Fibroblast of gingiva (primary cell): ENCODE data around the gene ADAMTS9.
A peak's percentile ranks its signal among the peaks of the same experiment; 100 is the strongest.

ENCODE experiments used
- DNase-seq: peaks from one replicate; pipeline ENCODE4 v3.0.0-alpha.2; 2011; ENCODE audit warnings: low read depth

ADAMTS9 gene

DNA sequence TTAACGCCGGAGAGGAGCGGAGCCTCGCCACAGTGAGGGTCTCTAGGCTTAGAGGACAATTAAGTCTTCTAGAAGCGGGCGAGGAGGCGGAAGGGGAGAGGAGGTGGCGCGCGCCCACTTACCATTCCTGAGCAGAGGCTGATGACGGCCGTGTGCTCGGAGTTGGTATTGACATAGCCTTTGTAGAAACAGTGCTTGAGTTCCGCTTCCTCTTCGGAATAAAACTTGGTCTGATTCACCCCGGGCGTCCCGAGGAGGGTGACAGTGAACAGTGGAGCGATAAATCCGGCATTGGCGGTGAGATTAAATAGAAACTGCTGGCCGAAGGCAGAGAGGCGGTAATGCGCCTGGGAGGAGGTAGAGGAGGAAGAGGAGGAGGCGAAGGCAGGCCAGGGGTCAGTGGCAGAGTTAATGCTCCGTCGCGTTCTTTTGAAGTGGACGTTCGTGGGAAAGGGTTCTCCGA lies 1.3 kb downstream of the ADAMTS9 start:
- no peak for DNase-seq

DNA sequence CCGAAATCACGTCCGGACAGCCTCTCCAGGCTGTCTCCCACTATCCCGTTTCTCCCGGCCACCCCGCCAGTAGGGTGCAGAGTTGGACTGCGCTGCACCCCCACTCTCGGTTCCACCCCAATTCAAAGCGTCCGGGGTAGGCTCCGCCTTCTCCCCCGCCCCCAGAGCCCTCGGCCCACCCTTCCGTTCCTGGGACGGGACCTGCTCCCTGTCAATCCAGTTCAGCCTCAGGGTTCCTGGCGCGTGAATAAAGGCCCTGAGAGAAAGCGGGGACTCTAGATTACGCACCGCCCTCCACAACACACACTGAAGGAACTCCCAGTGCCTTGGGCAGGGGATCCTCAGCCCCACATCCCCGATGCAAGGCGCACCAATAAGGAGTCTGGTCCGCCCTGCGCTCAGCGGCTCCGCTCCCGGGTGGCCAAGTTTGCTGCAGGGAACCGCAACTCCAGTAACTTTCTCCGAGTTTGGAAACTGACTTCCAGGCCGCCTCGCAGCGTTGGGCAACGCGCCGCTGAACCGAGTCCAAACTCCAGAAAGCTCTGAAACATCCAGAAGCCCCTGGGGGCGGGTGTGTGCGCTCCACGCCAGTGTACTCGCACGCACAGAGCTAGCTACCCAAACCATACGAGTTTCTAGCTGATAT lies 1.9 kb downstream of the ADAMTS9 start:
- DNase-seq, result peak; percentile 93

DNA sequence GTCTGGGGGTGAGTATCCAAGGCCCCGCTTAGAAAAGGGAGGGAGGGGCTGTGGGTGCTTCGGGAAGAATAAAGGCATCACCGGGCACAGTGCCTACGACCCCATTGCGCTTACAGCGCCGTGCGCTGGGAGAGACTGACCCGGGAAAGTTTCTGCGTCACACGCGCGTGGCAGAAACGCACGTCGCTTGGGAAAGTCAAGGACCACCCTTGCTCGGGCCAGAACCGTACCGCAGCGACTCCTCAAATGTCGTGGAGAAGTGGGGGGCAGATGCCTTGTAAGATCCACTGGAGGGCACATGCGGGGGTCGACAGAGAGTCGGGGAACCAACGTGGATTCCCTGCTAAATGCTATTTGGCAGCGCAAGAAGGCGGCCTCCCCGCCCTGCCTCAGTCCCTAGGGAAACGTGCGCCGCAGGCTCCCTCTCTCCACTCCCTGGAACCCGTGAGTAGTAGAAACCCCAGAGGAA lies 2.4 kb downstream of the ADAMTS9 start:
- DNase-seq, result peak; percentile 65

DNA sequence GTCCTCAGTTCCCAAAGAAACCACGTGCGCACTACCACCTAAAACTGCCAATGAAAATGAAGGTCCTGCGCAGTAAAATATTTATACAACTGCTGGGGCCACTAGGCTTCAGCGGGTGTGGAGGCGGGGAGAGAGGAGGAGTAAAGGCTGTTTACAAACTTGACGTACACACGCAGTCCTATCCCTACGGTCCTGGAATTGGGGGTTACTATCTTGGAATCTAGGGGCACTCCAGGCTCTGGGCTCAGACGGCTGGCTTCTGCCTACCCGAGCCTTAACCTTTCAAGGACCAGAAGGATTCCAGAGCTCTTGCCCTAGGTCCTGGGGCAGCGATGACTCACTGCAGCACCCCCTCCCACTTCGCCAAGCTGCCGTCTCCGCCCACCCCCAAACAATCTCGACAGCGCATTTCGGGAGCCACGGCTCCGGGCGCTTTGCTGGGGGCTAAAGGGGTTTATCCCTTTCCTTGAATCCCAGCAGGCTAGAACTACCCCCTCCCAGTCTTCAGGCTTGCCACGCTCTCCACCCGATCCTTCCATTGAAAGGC lies 3.0 kb downstream of the ADAMTS9 start:
- peak; percentile 46 for DNase-seq

DNA sequence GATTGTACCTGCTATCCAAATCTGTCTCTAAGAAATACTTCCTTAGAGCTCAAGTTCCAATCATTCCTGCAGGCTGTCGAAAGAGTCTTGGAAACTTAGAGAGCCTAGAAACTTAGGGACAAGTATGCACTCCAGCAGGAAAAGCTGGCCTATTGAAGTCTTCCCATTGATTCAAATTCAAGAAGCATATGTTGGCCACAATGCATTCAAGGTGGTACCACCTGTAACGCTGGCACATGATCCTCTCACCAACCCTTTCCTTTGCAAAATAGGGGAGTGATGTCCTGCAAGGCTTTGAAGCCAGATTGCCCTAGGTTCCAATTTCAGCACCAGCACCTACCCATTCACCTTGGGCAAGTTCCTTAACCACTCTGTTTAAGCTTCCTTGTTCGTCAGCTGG lies 6.0 kb downstream of the ADAMTS9 start:
- no peak for DNase-seq

DNA sequence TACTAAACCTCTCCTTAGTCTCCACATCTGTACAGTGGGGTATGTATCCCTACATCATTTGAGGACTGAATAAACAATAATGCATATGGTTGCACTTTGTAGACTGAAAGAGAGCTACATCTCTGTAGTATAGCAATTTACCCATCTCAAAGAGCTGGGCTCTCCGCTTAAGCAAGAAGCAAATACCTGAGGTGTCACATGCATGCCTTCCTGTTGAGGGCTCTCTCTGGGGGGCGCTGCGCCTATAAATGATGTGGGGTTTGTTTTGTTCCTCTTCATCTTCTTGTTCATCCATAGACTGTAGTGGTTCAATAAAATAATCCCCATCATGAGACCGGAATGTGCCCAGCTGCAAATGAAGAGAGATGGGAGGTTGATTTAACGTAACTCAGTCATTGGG lies 6.8 kb downstream of the ADAMTS9 start:
- DNase-seq, result no peak

DNA sequence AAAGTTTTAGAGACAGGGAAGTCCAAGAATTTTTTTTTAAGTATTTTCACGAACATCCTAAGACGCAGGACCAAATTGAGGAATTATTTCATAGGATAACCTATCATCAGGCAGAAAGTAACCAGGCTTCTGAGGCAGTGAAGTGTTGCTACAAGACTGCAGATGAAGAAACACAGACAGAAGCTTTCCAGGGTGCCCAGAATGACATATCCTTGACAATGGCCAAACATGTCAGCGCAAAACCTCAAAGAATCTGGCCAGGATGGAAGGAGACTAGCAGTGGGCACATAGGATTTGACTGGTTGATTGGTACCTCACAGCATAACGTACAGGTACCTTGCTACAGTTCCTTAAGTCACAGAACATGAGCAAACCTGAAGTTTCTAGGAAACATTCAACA lies 7.5 kb downstream of the ADAMTS9 start:
- no peak for DNase-seq

DNA sequence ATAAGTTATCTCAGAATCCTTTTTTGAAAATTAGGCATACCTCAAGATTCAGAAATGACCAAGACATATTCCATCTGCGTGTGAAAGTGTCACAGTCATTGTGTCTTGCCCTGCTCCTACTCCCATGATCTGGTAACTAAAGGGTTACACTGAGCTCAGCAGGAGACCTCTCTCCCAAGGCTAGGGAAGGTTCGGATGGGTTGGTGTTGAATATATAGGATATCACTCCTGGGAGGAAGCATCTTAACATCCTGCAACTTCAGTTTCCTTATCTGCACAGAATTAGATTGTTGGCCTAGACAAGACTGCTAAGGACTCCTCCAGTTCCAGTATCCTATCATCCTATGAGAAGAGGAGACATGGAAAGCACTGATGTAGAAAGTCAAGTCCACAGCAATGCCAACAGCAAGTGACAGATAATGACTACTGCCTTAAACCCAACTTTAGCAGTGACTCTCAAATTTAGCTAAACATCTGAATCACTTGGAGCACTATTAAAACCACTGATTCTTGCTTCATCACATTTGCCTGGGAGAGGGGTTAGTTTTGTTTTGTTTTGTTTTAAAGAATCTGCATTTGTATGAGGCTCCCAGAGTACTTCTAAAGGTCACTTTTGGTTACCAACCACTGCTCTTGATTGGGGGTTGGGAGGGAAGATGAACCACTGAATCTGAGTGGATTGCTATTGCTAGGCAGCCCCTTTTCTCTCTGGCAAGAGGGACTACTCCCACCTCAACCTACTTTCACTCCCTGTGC lies 9.7 kb downstream of the ADAMTS9 start:
- DNase-seq, result no peak

DNA sequence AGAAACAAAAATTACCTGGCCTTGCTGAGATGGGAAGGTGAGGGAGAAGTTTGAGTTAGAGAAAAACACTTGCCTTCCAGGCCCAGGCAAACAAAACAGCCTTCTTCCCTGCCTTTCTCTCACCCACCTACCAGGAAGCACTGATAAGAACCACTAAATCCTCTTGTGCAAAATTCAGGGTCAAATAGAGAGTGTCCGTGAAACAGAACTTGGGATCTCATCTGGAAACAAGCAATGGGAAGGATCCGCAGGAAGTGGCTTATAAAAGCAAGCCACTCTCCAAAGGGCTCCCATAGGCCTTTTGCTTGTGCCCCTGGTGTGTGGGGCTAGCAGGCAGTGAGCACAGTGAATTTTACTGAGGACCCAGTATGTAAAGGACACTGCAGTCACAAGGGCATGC lies 11.0 kb downstream of the ADAMTS9 start:
- no peak for DNase-seq

DNA sequence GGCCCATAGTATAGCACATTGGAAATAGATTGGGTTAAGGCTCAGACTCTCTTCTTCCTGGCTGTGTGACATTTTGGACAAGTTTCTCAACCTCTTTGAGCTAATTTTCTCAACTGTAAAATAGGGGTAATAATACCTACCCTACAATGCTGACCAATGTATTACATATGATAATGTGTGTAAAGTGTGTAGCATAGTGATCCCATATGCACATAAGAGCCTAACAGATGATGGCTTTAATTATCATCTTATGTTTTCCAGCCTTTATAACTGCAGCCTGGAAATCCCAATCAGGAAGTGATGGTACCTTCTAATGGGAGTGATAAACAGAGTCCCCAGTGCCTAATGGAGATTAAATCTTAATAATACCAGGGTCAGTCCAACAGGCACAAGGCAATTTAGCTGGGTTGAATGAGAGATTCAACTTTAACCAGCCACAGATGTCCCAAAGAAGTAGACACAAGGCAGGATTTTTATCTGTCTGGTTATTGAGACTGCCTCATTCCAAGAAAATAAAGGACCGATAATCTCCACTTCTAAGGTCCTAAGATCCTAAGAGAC lies 12.0 kb downstream of the ADAMTS9 start:
- DNase-seq, result no peak

DNA sequence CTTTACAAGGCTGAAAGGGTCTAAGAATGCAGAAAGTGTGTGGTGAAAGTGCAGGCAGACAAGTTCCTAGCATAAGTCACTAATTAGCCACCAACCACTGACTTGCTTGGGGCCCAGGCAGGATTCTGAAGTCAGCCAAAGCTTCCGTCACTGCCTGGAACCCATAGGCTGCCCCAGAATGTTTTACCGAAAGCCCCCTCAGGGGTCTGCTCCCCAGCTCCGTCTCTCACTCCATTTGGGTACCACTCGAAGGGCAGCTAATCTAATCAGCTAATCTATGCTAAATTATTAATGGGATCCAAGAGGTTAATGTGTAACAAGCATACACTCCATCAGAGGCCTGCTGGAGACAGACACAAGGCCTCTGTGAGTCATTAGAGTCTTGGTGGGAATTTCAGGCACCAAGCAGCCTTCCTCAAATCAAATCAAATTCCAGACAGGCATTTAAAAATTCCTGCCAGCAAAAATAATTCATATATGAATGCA lies 13.2 kb downstream of the ADAMTS9 start:
- no peak for DNase-seq

DNA sequence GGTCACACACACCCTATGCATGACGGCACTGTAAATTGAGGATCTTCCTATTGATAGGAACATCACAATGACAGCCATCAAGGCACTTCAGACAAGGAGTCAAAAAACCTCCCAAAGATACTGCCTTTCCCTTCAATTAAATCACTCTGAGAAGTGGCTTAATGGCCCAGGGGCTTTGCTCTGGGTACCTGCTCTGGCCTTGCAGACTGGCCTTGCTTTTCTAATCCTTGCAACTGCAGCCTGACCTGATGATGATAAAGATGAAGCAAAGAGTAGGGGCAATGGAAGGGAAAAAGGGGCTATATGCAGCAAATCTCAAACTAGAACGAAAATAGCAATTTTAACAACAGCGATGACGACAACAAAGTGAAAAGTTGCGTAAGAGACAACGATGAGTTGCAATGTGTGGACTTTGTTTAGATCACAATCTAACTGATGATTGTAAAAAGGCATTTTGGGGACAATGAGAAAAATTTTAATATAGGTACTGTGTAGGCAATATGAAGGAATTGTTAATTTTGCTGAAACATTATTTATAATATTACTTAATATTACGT lies 14.6 kb downstream of the ADAMTS9 start:
- DNase-seq, result no peak

DNA sequence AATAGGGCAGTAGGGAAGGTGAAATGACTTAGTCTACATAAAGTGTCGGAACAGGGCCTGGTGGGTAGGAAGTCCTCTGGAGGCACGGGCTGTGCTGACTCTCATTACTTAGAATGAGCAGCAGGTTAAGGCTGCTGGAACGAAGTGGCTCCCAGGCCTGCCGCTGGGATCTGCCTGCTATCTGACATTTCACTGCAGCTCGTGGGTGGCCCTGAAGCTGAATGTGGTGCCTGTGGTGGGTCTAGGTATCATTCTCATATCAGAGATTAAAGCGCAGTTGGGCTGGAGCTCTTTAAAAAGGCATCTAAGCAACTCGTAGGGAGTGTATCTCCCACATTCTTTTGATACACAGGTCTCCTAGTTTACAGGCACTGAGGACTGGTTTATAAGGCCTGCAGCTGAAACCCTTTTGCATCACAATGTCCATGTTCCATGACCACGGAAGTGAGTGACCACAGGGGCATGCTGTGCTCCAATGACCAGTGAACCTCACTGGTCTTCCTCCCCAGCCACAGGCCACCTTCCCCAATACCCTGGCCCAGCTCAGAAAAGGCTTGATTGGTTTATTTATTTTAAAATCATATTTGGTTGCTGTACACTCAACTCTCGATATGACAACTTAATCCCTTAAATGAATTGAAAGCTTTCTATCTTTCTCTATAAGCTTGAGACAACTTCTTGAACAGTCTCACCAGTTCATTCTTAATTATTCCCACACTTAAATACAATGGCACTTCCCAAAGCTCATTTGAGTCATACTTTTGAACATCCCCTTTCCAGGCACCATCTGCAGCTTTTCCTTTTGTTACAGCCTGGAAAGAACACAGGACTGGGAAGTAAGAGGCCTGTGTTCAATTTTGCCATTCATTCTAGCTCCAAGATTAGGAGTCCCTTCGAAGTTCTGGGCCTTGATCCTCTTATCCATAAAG lies 19.0 kb downstream of the ADAMTS9 start:
- DNase-seq, result no peak

DNA sequence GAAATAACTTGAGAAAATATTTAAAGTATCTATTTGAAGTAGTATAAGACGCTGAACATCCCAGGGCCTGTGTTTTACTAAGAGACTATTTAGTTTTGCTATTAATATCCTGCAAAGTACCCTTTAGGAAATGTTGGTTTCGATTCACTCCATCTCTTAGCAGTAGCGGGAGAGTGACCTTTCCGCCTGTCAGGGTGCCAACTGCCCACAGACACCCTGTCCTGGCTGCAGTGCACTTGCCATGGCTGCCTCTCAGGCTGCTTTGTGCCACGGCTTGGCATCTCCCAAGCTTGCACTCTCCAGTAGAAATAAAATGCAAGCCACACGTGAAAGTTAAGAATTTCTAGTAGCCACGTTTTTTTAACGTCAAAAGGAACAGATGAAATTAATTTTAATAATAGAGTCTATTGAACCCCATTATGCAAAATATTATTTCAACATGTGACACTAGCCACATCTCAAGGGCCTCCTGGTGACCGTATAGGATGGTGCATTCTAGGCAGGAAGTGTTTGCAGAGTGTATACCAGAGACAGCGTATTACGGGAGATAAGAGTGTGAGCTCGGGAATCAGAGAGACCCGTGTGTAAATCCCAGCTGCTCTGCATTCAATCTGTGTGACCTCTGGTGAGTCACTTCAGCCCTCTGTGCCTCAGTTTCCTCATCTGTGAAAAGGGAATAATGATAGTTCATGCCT lies 19.8 kb downstream of the ADAMTS9 start:
- DNase-seq, result no peak

DNA sequence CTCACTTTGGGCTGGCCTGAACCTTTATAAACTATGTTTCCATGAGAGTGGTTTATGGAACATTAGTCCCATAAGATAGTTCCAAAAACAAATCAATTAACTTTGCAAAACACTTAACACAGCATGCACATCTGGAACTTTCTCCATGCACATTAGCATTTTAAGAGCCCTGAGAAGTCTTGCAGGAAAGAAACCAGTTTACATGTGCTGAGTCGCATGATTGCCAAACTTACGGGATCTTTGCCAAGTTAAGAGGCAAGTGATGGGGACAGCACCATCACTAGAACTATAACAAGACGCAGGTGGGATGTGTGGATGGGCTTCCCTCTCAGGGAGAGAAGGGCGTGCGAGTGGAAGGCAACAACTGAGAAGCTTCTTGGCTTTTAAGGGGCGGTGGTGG lies 20.7 kb downstream of the ADAMTS9 start:
- DNase-seq, result peak; percentile 34

DNA sequence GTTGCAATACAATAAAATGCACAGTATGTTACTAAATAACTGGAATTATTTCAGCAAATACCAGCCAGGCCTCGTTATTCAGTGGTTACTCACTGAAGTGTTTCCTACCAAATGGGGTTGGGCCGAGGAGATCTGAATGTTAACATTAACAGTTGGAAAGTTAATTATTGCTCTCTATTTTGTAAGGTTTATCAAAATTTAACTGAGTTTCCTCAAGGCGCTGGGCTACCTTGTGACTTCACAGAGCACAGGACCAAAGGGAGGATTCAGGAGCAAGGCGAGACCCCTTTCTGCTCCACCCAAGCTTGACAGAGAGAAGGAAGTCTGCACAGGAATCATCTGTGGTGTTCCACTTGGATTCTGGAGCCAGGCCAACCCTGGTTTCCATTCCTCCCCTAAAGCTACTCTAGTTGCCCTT lies 21.6 kb downstream of the ADAMTS9 start:
- peak; percentile 48 for DNase-seq

DNA sequence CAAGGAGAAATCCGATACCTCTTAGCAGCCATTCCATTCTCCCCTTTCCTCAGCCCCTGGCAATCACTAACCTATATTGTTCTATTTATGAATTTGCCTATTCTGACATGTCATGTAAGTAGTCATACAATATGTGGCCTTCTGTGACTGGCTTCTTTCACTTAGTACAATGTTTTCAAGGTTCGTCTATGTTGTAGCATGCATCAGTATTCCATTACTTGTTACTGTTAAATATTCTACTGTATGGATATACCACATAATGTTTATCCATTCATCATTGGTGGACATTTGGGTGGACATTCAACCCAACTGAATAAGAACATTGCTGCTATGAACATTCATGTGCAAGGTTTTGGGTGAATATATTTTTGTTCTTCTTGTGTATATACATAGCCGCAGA lies 23.4 kb downstream of the ADAMTS9 start:
- DNase-seq, result no peak

DNA sequence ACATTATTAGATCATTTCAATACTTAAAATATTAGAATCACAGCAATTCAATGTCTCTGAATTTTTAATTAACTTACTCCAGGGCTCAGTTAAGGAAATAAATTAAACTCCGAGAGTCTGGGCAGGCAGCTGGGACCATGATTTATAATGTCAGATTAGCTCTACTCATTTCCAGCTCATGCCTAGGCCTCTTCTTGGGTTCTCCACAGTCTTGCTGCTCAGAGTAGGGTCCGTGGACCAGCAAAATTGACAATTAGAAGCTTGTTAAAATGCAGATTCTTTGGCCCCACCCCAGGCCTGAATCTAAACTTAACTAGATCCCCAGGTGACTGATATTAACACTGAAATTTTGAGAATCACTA lies 28.2 kb downstream of the ADAMTS9 start:
- DNase-seq, result no peak

DNA sequence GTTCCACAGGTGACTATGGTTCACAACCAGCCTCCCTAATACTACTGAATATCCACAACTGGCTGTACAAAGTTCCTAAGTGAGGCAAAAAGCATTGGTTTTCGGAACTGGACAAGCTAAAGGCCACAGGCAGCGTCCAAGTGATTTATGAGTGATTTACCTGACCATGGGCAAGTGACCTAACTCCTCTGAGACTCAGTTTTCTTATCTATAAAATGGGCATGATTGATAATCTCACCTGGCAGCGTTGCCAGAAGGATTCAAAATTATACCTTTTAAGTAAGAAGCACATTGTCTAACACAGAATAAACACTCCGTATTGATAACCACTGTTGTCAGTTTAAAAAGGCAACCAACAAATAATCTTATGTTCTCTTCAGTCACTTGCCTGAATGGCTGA lies 29.8 kb downstream of the ADAMTS9 start:
- DNase-seq, result no peak

DNA sequence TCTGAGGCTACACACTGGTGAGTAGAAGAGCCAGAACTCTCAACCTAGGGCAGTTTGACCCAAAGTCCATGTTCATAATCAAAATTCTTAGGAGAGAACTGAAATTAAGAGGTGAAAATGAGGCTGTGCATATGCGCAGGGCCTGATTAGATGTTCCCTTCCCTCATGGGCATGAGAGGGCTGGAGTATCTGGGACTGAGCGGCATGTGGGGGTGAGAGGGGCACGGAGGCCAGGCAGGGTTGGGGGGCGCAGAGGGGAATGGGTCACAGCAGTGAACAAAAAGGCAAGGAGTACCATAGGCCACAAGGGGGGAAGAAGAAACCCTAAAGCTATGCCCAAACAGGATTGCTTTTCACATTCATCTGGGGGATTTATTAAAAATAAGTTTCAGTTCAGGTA lies 31.3 kb downstream of the ADAMTS9 start:
- no peak for DNase-seq

DNA sequence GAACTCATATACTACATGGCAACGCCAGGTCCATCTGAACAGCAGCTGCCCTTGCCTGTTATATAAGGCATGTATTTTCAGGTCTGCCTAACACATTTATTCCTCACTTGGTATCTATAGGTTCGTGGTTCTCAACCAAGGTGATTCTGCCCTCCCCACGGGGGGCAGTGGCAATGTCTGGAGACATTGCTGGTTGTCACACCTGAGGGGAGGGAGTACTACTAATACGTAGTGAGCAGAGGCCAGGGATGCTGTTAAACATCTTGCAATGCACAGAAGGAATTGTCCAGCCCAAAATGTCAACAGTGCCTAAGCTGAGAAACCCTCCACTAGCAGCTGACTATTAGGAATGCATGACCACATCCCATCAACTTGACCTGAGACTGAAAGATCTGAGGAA lies 32.6 kb downstream of the ADAMTS9 start:
- DNase-seq, result no peak
